Skeletal muscle cell (primary cell): ENCODE data around the gene CCDC73.

Source experiments
- DNase-seq: peaks from one replicate; pipeline ENCODE4 v3.0.0-alpha.2; 2010; ENCODE audit warnings: low read depth
- H3K4me3 ChIP-seq: 2 replicates; pipeline ENCODE4 v1.5.1; 2011; ENCODE audit warnings: low read depth, mild to moderate bottlenecking, control low read depth, low read length, moderate library complexity

The CCDC73 gene

DNA sequence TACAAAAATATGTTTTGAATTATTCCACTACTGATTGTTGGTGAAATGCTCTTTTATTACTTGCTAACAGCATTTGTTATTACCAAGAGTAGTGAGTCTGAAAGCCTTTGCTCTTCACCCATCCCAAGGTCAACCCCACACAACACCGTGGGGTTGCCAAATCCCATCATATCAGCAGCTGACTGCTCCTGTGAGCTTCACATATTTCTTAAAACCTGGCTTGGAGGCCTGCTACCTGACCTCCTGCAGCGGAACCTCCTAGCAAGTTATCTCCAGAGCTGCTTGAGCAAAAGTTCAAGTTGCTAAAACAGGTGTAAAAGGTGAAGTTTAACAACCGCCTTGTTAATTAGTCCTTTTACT lies 230.9 kb downstream of the CCDC73 start:
- no peak overlapping the region for H3K4me3 ChIP-seq
- DNase-seq = no peak

DNA sequence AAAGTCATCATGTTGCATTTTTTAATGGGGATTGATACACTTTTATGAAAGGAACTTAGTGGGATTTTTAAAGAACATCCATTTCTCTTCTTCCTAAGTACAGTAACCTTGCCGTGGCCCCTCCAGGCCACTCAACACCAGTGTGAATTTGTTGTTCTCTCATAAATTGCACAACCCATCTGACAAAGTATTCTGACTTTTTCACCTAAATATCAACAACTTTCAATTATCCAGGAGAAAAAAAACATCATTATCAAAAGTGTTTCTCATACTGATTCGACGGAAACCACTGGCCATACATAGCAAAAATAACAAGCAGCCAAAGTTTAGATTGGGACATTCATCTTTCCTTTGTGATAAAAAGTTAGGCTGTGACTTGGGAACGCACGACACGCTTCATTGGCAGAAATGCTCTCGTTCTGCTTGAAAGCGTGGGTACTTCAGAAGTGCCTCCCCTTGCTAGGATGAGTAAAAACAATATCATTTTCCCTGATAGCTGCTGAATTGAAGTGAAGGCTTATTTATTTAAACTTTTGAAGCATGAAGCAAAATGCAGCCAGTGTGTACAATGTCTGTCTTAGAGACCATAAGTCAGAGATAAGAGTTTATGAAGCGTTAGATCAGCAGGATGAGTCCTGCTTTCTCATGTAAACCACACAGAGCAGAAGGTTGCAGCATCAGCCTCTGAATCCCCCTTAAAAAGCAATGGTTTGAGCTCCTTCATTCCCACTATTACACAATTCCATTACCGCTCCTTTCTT lies 231.4 kb downstream of the CCDC73 start:
- H3K4me3 ChIP-seq = no peak overlapping the region
- DNase-seq = no peak

DNA sequence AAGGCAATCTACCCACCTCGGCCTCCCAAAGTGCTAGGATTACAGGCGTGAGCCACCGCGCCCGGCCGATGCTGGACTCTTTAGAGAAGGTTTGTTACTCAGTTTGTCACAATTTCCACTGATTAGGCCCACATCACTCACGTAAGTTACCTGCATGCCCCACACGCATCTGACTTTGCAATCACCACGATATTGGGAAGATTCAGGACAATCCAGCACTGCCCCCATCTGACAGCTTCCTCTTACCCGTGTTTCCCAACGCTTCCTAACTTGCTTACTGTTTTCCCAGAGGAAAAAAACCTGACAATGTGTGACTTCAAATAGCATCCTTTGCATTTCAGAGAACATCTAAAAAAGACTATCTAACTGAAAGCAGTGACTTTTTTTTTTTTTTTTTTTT lies 232.6 kb downstream of the CCDC73 start:
- no peak overlapping the region for H3K4me3 ChIP-seq
- DNase-seq = no peak

DNA sequence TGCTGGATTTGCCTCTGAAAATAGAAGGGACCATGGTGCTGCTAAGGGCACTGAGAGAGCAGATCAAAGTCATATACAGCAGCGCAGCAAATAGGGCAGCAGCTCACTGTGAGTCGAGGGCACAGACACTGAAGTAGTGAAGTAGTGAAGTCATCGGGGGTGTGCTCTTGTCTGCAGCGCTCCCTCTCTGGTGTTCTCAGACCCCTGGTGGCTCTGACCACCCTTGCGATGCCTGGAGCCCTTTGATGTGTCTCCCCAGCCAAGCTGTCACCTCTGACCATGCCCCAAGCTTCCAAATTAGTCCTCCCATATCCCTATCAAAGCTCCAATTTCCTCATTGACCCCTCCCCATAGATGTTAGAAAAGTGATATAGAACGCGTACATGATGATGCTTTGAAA lies 238.6 kb downstream of the CCDC73 start:
- H3K4me3 ChIP-seq = no peak overlapping the region
- no peak for DNase-seq

DNA sequence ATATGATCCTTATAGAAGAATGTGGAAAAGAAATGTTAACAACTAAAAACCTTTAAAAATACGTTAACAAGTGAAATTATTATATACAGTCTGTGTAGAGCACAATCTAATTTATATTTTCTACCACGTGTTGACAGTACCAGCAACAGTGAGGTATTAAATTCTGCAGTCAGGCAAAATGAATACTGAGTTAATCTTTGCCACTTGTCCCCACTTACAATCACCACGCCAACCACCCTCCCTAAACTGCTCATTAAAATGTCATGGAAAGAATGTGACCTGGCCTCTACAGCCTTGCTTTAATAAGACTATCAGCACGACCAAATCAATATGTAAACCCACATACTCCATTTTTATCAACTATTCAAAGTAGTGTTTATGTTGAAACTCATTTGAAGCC lies 239.4 kb downstream of the CCDC73 start:
- DNase-seq = no peak

More for the DNA sequence above, 239.4 kb downstream of the CCDC73 start:
- H3K4me3 ChIP-seq = no peak overlapping the region
